Neural progenitor cell (in vitro differentiated cells): ENCODE data around the gene TOR1B. TPM values are rescaled to one million over a fixed set of nuclear protein-coding genes. Genes with fewer than 3 reads are reported as not detected.

Experiments used
- DNase-seq: peaks from one replicate; pipeline ENCODE4 v3.0.0-alpha.2; 2016; ENCODE audit warnings: low spot score
- H2AFZ ChIP-seq: fragments of 200-600 bp; sonication (generic); replicated peaks from 2 replicates; pipeline ENCODE4 v1.6.1; 2016; ENCODE audit warnings: antibody characterized with exemption
- H3F3A ChIP-seq: fragments of 200-600 bp; sonication (generic); 2 replicates; pipeline ENCODE4 v1.6.1; 2016; ENCODE audit warnings: antibody characterized with exemption, low read depth
- H3K27ac ChIP-seq: fragments of 200-600 bp; sonication (generic); 2 replicates; pipeline ENCODE4 v1.5.1; 2016; ENCODE audit warnings: mild to moderate bottlenecking
- H3K27me3 ChIP-seq: fragments of 200-600 bp; sonication (generic); 2 replicates; pipeline ENCODE4 v1.6.1; 2016; ENCODE audit warnings: mild to moderate bottlenecking, moderate library complexity
- H3K36me3 ChIP-seq: fragments of 200-600 bp; sonication (generic); 2 replicates; pipeline ENCODE4 v1.5.1; 2016
- H3K4me1 ChIP-seq: fragments of 200-600 bp; sonication (generic); 2 replicates; pipeline ENCODE4 v1.6.1; 2016; ENCODE audit warnings: mixed run types
- H3K4me2 ChIP-seq: fragments of 200-600 bp; sonication (generic); 2 replicates; pipeline ENCODE4 v1.6.1; 2016
- H3K4me3 ChIP-seq: fragments of 200-600 bp; sonication (generic); 2 replicates; pipeline ENCODE4 v1.5.1; 2016
- H3K79me2 ChIP-seq: fragments of 200-600 bp; sonication (generic); 2 replicates; pipeline ENCODE4 v1.6.1; 2016; ENCODE audit warnings: low read depth
- H3K9ac ChIP-seq: fragments of 200-600 bp; sonication (generic); 2 replicates; pipeline ENCODE4 v1.6.1; 2016
- H3K9me3 ChIP-seq: fragments of 200-600 bp; sonication (generic); 2 replicates; pipeline ENCODE4 v1.5.1; 2016; ENCODE audit warnings: low read depth
- H4K20me1 ChIP-seq: fragments of 200-600 bp; sonication (generic); 2 replicates; pipeline ENCODE4 v1.6.1; 2016; ENCODE audit warnings: low read depth
- H3K27ac Mint-ChIP-seq: 3 replicates; pipeline ENCODE4 v1.8.0; 2021; ENCODE audit warnings: mixed read lengths
- H3K27me3 Mint-ChIP-seq: 2 replicates; pipeline ENCODE4 v1.8.0; 2022; ENCODE audit warnings: low read depth, mild to moderate bottlenecking, inconsistent platforms, moderate library complexity, mixed read lengths; ENCODE audit not compliant: insufficient read depth
- H3K36me3 Mint-ChIP-seq: 3 replicates; pipeline ENCODE4 v1.8.0; 2021; ENCODE audit warnings: mixed read lengths
- H3K4me1 Mint-ChIP-seq: 3 replicates; pipeline ENCODE4 v1.8.0; 2021; ENCODE audit warnings: mixed read lengths
- H3K4me3 Mint-ChIP-seq: 3 replicates; pipeline ENCODE4 v1.8.0; 2021; ENCODE audit warnings: mild to moderate bottlenecking, moderate library complexity, mixed read lengths
- H3K9me3 Mint-ChIP-seq: 3 replicates; pipeline ENCODE4 v1.8.0; 2020; ENCODE audit warnings: mixed read lengths
- EZH2 ChIP-seq: fragments of 200-600 bp; sonication (generic); IDR thresholded peaks from 2 replicates; pipeline ENCODE4 v1.6.1; 2017; ENCODE audit warnings: antibody characterized with exemption, mild to moderate bottlenecking, moderate library complexity
- EZH2phosphoT487 ChIP-seq: fragments of 200-600 bp; sonication (generic); IDR thresholded peaks from 2 replicates; pipeline ENCODE4 v1.6.1; 2017; ENCODE audit warnings: antibody characterized with exemption
- total RNA-seq: library from RNA; depleted of rRNA; stranded (reverse); fragments of >200 nt; gene quantifications from 2 replicates; pipeline ENCODE4 v1.2.3, GENCODE V29; 2015; ENCODE audit warnings: low replicate concordance
- TF ChIP-seq, protein P1 (sequence below): fragments of 200-600 bp; sonication (generic); IDR thresholded peaks from 2 replicates; pipeline ENCODE4 v1.5.1; 2017; ENCODE audit warnings: antibody characterized with exemption, mild to moderate bottlenecking

The TOR1B gene
- total RNA-seq, 1 donor from 2014 or later, result 12.2 TPM

DNA sequence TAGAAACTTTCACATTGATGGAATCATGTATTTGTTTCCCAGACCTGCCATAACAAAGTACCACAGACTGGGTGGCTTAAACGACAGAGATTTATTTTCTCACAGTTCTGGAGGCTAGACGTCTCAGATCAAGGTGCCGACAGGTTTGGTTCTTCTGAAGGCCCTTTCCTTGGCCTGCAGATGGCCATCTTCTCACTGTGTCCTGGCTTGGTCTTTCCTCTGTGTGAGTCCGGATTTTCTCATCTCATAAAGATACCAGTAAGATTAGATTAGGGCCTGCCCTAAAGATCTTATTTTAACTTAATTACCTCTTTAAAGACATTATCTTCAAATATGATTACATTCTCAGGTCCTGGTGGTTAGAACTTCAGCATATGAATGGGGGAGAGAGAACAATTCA, 38.1 kb downstream of the TOR1B start:
- Mint-ChIP-seq H3K4me1 (peaks cover 39% of the 10 kb centered on the region), H3K4me3 (no peak overlapping the region), H3K27ac (peak overlapping the region; percentile 23), H3K27me3 (peaks cover 8% of the 10 kb centered on the region), H3K36me3 (peaks cover 2% of the 10 kb centered on the region), H3K9me3 (no peaks in the 10 kb centered on the region)
- Histone ChIP-seq H3K4me1 (no peaks in the 10 kb centered on the region), H3K9me3 (no peaks in the 10 kb centered on the region), H3K36me3 (no peaks in the 10 kb centered on the region), H4K20me1 (peaks cover 5% of the 10 kb centered on the region), H3K27ac (no peak overlapping the region), H3F3A (peaks cover under 1% of the 10 kb centered on the region), H3K4me2 (no peak overlapping the region), H3K27me3 (no peaks in the 10 kb centered on the region), H3K9ac (no peak overlapping the region), H3K4me3 (no peak overlapping the region), H3K79me2 (peaks cover 2% of the 10 kb centered on the region), H2AFZ (no peak overlapping the region)
- TF ChIP-seq, protein P1, sequence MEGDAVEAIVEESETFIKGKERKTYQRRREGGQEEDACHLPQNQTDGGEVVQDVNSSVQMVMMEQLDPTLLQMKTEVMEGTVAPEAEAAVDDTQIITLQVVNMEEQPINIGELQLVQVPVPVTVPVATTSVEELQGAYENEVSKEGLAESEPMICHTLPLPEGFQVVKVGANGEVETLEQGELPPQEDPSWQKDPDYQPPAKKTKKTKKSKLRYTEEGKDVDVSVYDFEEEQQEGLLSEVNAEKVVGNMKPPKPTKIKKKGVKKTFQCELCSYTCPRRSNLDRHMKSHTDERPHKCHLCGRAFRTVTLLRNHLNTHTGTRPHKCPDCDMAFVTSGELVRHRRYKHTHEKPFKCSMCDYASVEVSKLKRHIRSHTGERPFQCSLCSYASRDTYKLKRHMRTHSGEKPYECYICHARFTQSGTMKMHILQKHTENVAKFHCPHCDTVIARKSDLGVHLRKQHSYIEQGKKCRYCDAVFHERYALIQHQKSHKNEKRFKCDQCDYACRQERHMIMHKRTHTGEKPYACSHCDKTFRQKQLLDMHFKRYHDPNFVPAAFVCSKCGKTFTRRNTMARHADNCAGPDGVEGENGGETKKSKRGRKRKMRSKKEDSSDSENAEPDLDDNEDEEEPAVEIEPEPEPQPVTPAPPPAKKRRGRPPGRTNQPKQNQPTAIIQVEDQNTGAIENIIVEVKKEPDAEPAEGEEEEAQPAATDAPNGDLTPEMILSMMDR, result no peak
- no peak for TF ChIP-seq EZH2phosphoT487
- TF ChIP-seq EZH2, result no peak
- no peak for DNase-seq

DNA sequence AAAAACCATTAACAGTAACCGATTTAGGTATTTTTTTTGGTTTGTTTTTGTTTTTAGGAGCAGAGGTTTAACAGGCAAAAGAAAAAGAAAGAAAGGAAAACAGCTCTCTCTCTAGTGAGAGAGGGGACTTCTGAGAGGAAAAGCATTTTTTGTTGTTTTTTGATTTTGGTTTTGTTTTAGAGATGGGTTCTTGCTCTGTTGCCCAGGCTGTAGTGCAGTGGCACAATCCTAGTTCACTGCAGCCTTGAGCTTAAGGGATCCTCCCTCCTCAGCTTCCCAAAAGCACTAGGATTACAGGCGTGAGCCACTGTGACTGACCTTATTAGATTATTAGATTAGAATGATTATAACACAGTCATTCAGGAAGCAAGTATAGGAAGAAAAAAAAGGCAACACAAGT, 42.4 kb downstream of the TOR1B start:
- TF ChIP-seq EZH2phosphoT487 (no peak), EZH2 (no peak)
- TF ChIP-seq, protein P1, result no peak
- DNase-seq, result no peak

DNA sequence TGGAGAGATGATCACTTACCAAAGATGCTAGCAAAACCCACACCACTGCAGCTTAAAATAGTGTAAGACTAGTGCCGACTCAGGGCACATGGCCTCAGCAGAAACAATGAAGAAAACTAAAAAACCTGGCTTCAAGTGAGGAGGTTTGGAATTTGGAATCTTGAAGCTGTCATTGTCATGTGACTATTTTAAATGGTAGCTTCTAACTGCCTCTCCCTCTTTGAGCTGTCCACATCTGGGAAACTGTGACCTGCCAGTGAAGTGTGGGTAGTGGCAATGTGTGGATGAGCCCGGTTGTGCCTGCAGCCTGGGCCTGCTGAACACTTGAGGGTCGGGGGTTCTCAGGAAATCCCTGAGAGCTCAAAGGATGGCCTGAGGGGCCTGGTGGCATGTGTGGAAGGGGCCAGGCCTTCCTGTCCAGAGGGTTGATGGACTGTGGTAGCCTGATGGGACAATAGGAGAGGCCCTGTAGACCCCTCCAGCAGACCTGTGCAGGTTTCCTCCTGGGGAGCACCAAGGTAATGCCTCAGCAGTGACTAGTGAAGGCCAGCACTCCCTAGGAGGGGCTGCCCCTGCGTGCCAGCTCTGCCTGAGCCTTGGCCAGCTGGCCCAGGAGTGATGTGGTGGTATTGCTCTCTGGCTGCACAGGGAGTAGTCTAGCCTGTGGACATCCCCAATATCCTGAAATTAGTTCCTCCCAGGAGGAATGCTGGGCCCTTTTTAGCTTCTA, 45.9 kb downstream of the TOR1B start:
- Mint-ChIP-seq H3K4me1 (no peaks in the 10 kb centered on the region), H3K36me3 (peaks cover 17% of the 10 kb centered on the region), H3K4me3 (no peak overlapping the region), H3K27ac (no peak overlapping the region), H3K27me3 (no peaks in the 10 kb centered on the region), H3K9me3 (no peaks in the 10 kb centered on the region)
- Histone ChIP-seq H4K20me1 (no peaks in the 10 kb centered on the region), H3K4me3 (no peak overlapping the region), H3K9ac (no peak overlapping the region), H3K4me1 (no peaks in the 10 kb centered on the region), H3K79me2 (no peaks in the 10 kb centered on the region), H3K9me3 (no peaks in the 10 kb centered on the region), H3K27ac (no peak overlapping the region), H3F3A (no peaks in the 10 kb centered on the region), H3K4me2 (no peak overlapping the region), H3K36me3 (no peaks in the 10 kb centered on the region), H3K27me3 (no peaks in the 10 kb centered on the region), H2AFZ (no peak overlapping the region)
- no peak for DNase-seq
- TF ChIP-seq EZH2phosphoT487 (no peak), EZH2 (no peak)
- TF ChIP-seq, protein P1, result no peak

More for the DNA sequence above, 42.4 kb downstream of the TOR1B start:
- Mint-ChIP-seq H3K9me3 (no peaks in the 10 kb centered on the region), H3K4me3 (no peak overlapping the region), H3K4me1 (peaks cover 17% of the 10 kb centered on the region), H3K36me3 (peaks cover 5% of the 10 kb centered on the region), H3K27me3 (no peaks in the 10 kb centered on the region), H3K27ac (peak overlapping the region; percentile 30)
- H3K4me2 ChIP-seq, result no peak overlapping the region
- no peak overlapping the region for H2AFZ ChIP-seq
- H4K20me1 ChIP-seq, result peaks cover 5% of the 10 kb centered on the region
- no peak overlapping the region for H3K9ac ChIP-seq
- H3K79me2 ChIP-seq, result no peaks in the 10 kb centered on the region
- H3K27me3 ChIP-seq, result no peaks in the 10 kb centered on the region
- no peak overlapping the region for H3K27ac ChIP-seq
- H3K4me3 ChIP-seq, result no peak overlapping the region
- H3F3A ChIP-seq, result no peaks in the 10 kb centered on the region
- H3K36me3 ChIP-seq, result no peaks in the 10 kb centered on the region
- no peaks in the 10 kb centered on the region for H3K9me3 ChIP-seq
- H3K4me1 ChIP-seq, result no peaks in the 10 kb centered on the region
